A673 (cell line): ENCODE results near the gene ERBB2.

ENCODE experiments used
- EZH2 ChIP-seq: fragments of 200-600 bp; sonication (generic); IDR thresholded peaks from 2 replicates; pipeline ENCODE4 v1.6.1; 2017; ENCODE audit warnings: borderline replicate concordance, low read depth, mild to moderate bottlenecking, mixed read lengths, antibody characterized with exemption, low read length; ENCODE audit not compliant: poor library complexity, severe bottlenecking
- TF ChIP-seq, protein P1 (sequence below): fragments of 300-800, 200-600 bp; sonication (generic); conservative IDR thresholded peaks from 2 replicates; pipeline ENCODE4 v1.5.1; 2017; ENCODE audit warnings: low read depth, mild to moderate bottlenecking, antibody characterized with exemption, low read length, moderate library complexity, mixed read lengths

DNA sequence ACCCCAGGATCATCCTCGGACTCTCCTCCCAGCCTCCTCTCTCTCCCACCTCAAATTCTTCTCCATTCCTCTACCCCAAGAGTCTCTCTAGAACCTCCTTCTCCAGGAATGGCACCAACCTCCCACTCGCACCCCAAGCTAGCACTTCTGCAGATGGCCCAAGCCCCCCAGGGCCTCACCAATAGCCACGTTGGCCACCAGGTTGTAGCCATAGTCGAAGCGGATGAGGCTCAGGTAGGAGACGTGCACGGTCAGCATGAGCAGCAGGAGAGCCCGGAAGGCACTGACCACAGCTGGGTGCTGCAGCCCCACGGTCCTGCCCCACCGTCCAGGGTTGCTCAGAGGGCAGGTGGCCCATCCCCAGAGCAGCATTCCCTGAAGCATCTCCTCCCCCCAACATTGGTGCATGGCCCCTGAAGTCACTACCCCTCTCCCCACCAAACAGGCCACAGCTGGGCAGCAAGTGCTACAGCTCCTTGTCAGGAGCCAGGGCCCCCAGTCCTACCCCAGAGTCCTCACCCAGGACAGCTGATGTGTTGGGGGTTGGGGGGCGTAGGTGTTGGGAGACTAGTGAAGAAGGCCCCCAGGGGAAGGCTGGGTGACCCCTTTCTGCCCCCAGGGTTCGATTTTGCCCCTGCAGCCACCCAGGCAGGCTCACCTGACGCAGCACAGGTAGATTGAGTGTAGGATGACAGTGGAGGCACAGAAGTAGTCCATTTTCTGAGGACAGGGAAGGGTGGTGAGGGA is 26.4 kb upstream of the ERBB2 start:
- TF ChIP-seq, protein P1, sequence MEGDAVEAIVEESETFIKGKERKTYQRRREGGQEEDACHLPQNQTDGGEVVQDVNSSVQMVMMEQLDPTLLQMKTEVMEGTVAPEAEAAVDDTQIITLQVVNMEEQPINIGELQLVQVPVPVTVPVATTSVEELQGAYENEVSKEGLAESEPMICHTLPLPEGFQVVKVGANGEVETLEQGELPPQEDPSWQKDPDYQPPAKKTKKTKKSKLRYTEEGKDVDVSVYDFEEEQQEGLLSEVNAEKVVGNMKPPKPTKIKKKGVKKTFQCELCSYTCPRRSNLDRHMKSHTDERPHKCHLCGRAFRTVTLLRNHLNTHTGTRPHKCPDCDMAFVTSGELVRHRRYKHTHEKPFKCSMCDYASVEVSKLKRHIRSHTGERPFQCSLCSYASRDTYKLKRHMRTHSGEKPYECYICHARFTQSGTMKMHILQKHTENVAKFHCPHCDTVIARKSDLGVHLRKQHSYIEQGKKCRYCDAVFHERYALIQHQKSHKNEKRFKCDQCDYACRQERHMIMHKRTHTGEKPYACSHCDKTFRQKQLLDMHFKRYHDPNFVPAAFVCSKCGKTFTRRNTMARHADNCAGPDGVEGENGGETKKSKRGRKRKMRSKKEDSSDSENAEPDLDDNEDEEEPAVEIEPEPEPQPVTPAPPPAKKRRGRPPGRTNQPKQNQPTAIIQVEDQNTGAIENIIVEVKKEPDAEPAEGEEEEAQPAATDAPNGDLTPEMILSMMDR = no peak
- no peak for TF ChIP-seq EZH2
